T47D (cell line): ENCODE data around the gene PRKAR1B.
"Not testable (repeated sequence)": the region's sequence is repeated elsewhere in the genome, so short reads cannot be mapped to it uniquely, and the experiment has no call there.

Source experiments
- DNase-seq, 2 experiments: peaks; one replicate each; pipeline versions ENCODE4 v3.0.0 to v3.0.0-alpha.2; 2011 to 2012; ENCODE audit warnings: low read depth in 1 of 2, low spot score in 1 of 2
- JUND ChIP-seq: IDR thresholded peaks from 2 replicates; pipeline ENCODE4 v1.6.1; 2012; ENCODE audit warnings: low read depth
- in situ Hi-C: cut with HindIII; loops from 2 replicates; pipeline ENCODE4 v1.10.0; 2016; ENCODE audit warnings: low sequenced_read_pairs, low pct_unique_long_range_greater_than_20kb

Gene PRKAR1B

GRCh38 chr7:627661-628401 is 99.2 kb downstream of the PRKAR1B start:
- TF ChIP-seq JUND = no peak
- in situ Hi-C loops = no loop called here
- DNase-seq = no peak

DNA sequence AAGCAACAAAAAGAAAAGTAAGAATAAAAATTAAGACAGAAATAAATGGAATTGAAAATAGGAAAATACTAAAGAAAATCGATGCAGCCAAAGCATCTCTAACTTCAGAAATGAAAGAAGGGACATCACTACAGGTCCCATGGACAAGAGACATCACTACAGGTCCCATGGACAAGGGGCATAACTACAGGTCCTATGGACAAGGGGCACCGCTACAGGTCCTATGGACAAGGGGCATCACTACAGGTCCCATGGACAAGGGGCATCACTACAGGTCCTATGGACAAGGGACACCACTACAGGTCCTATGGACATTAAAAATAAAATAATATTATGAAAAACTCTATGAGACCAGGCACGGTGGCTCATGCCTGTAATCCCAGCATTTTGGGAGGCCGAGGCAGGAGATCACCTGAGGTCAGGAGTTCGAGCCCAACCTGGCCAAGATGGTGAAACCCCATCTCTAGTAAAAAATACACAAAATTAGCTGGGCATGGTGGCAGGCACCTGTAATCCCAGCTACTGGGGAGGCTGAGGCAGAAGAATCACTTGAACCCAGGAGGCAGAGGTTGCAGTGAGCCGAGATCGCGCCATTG is 101.6 kb downstream of the PRKAR1B start:
- TF ChIP-seq JUND = no peak
- in situ Hi-C loops = no loop called here
- no peak for DNase-seq

- no peak for TF ChIP-seq JUND
These were observed 103.6 kb downstream of the PRKAR1B start for GRCh38 chr7:623464-623863.

DNA sequence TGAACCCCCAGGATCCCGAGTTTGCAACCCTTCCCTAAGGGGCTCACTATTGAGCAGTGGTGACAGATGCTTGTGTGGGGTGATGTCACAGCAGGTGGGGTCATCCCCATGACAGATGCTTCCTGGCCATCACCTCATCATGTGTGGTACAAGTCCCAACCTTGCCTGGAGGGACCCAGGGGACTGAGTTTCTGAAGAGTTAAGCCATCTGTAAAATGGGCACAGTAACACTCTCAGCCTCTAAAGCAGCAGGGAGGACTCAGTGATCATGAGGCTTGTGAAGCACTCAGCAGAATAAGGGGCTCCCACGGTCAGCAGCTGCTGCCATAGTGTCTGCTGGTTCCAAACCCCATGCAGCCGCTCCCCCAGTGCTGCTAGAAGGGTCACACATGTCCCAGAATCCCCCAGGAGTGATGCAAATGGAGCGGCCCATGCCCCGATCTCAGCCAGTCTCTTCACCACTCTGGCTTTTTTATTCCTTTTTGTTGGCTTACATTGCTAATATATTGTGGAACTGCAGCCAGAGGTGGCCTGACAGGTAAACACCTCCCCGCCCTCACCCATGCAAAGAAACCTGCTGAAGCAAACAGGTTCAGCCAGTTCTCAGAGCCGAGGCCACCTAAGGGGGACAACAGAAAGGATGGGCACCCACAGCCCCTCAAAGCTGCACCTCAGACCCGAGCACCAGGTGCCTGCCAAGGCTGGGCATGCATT is 105.4 kb downstream of the PRKAR1B start:
- DNase-seq = peak; percentile 85 to 91
- no peak for TF ChIP-seq JUND
- in situ Hi-C loops = no loop called here

More at GRCh38 chr7:623464-623863, 103.6 kb downstream of the PRKAR1B start:
- DNase-seq = no peak
- in situ Hi-C loops = no loop called here

DNA sequence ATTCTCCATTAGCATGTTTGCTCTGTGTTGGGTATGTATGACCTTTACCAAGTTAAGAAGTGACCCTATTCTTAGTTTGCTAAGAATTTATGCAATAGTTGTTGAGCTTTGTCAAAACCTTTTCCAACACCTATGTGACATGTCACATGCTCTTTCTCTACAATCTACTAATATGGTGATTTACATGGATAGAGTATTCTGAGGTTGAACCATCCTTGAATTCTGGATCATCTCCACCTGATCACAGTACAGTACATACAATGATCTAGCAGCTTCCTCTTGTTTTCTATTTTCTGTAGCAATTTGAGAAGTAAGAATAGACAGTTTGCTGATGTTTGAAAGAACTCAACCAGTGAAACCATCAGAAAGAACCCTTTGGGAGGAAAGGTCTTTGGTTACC is 106.2 kb downstream of the PRKAR1B start:
- in situ Hi-C loops = no loop called here
- no peak for TF ChIP-seq JUND
- no peak for DNase-seq

GRCh38 chr7:620056-620455 is 107.0 kb downstream of the PRKAR1B start:
- in situ Hi-C loops = no loop called here
- TF ChIP-seq JUND = no peak
- DNase-seq = no peak

DNA sequence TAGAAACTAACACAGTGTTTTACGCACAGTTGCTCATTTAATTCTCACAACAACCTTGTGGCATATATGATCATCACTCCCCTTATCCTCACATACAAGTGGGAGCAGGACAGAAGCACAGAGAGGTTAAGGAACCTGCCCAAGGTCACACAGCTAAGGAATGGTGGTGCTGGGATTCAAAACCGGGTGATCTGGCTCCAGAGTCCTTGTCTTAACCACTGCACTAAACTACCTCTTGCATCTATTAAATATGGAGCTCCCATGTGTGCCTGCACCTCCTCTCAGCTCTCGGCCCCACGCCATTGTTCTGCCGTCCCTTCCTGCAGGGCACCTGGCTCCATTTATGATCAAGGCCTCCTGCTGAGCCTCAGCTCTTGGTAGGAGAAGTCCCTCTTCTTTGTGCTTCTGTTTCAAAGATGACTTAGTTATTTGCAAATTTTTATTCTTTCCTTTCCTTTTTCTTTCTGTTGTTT is 107.7 kb downstream of the PRKAR1B start:
- TF ChIP-seq JUND = no peak
- in situ Hi-C loops = no loop called here

GRCh38 chr7:618539-619367 is 108.3 kb downstream of the PRKAR1B start:
- no peak for DNase-seq
- in situ Hi-C loops = no loop called here
- TF ChIP-seq JUND = no peak

More for the DNA sequence above, 107.7 kb downstream of the PRKAR1B start:
- no peak for DNase-seq

GRCh38 chr7:617614-618538 is 109.2 kb downstream of the PRKAR1B start:
- TF ChIP-seq JUND = no peak
- DNase-seq = no peak
- in situ Hi-C loops = no loop called here

- in situ Hi-C loops = no loop called here
- no peak for TF ChIP-seq JUND
- DNase-seq = no peak
These were observed 113.5 kb downstream of the PRKAR1B start for GRCh38 chr7:613442-614140.

DNA sequence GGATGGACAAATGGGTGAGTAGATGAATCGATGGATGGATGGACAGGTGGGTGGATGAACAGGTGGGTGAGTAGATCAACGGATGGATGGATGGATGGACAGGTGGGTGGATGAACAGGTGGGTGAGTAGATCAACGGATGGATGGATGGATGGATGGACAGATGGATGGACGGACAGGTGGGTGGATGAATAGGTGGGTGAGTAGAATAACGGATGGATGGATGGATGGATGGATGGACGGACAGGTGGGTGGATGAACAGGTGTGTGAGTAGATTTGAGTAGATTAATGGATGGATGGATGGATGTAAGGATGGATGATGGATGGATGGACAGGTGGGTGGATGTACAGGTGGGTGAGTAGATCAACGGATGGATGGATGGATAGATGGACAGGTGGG is 115.2 kb downstream of the PRKAR1B start:
- in situ Hi-C loops, DNase-seq: not testable (repeated sequence)
